ENCODE data around the gene CDK18.
A peak's percentile ranks its signal among the peaks of the same experiment; 100 is the strongest.

Gene CDK18

GRCh38 chr1:205455581-205456382, 48.7 kb upstream of the CDK18 start, which contains the start of gene BLACAT1:
BLACAT1 (minus strand) TSS chr1:205456045.
- H3K36me3 ChIP-seq (ENCODE audit: control insufficient read depth in 2 of 2, insufficient read depth in 1 of 2, low read length in 2 of 2): no peaks in the 10 kb centered on the region
- H3K4me1 ChIP-seq (ENCODE audit: control insufficient read depth, insufficient read depth, low read length): no peaks in the 10 kb centered on the region; the same call in 1 of the 2 replicates
- ChIA-PET POLR2A (no interaction called here), CTCF (interaction anchor here (0.7 to 3.7 kb wide), 5 partner anchors 20 to 68 kb away, joined by 3 to 24 read pairs (median 3); no protein-coding TSS in a partner anchor)
- H3K4me3 ChIP-seq (ENCODE audit: low read depth, low read length): peak within 1 kb of the TSS; percentile 34; the same call in 1 of the 2 replicates
- no peak for TF ChIP-seq ZNF394 (tag by site-specific recombination; IDR thresholded peaks at IDR 0.05; ENCODE audit: borderline replicate concordance)
- TF ChIP-seq ZNF324 (tag by site-specific recombination; IDR thresholded peaks at IDR 0.05): no peak
- no peak for TF ChIP-seq ZNF776 (tag by site-specific recombination; IDR thresholded peaks at IDR 0.05; ENCODE audit: borderline replicate concordance)
- no peak for TF ChIP-seq ZNF610 (tag by site-specific recombination; IDR thresholded peaks at IDR 0.05; ENCODE audit: borderline replicate concordance)
- no peak for TF ChIP-seq ZNF843 (tag by site-specific recombination; IDR thresholded peaks at IDR 0.05)
- TF ChIP-seq ZBTB49 (tag by site-specific recombination; IDR thresholded peaks at IDR 0.05; ENCODE audit: low read depth): no peak
- TF ChIP-seq PRDM6 (tag by site-specific recombination; IDR thresholded peaks at IDR 0.05): no peak
- no peak for TF ChIP-seq ZNF37A (tag by site-specific recombination; IDR thresholded peaks at IDR 0.05)
- no peak for TF ChIP-seq ZNF660 (tag by site-specific recombination; IDR thresholded peaks at IDR 0.05)
- TF ChIP-seq ZNF664 (tag by site-specific recombination; IDR thresholded peaks at IDR 0.05): no peak
- no peak within 1 kb of the TSS for H3K27ac ChIP-seq (ENCODE audit: extremely low read depth, low read depth, low read length)
- H3K9me3 ChIP-seq (ENCODE audit: control insufficient read depth, insufficient read depth, low read depth, low read length): no peaks in the 10 kb centered on the region

GRCh38 chr1:205456383-205456867, 48.0 kb upstream of the CDK18 start:
- Histone ChIP-seq H3K36me3 (ENCODE audit: control insufficient read depth in 2 of 2, insufficient read depth in 1 of 2, low read length in 2 of 2) (no peaks in the 10 kb centered on the region), H3K9me3 (ENCODE audit: control insufficient read depth, insufficient read depth, low read depth, low read length) (no peaks in the 10 kb centered on the region), H3K27ac (ENCODE audit: extremely low read depth, low read depth, low read length) (no peak overlapping the region), H3K4me3 (ENCODE audit: low read depth, low read length) (peak overlapping the region; percentile 34; the same call in 1 of the 2 replicates), H3K4me1 (ENCODE audit: control insufficient read depth, insufficient read depth, low read length) (no peaks in the 10 kb centered on the region; the same call in 1 of the 2 replicates)
- ChIA-PET POLR2A (no interaction called here), CTCF (interaction anchor here (0.7 to 3.7 kb wide), 6 partner anchors 20 to 68 kb away, joined by 3 to 24 read pairs (median 4); no protein-coding TSS in a partner anchor)
- TF ChIP-seq ZSCAN4 (tag by site-specific recombination; IDR thresholded peaks at IDR 0.05) (peak; percentile 97), ZNF354C (tag by site-specific recombination; IDR thresholded peaks at IDR 0.05; ENCODE audit: borderline replicate concordance, low read depth) (no peak), ZBTB26 (tag by site-specific recombination; optimal IDR thresholded peaks at IDR 0.05) (peak; percentile 89), ZBTB11 (tag by site-specific recombination; conservative IDR thresholded peaks at IDR 0.05; ENCODE audit: low read depth) (peak; percentile 72; the same call in 1 of the 2 replicates), EGR2 (tag by site-specific recombination; IDR thresholded peaks at IDR 0.05; ENCODE audit: low read depth) (0 out of 2 replicates have a peak, but pooled peaks have one; percentile 20), GLIS1 (tag by site-specific recombination; IDR thresholded peaks at IDR 0.05) (peak; percentile 40; the same call in 1 of the 2 replicates), ZNF692 (tag by site-specific recombination; IDR thresholded peaks at IDR 0.05) (no peak), GLIS2 (tag by site-specific recombination; IDR thresholded peaks at IDR 0.05) (peak; percentile 70), PBX3 (CRISPR knock-in tag; IDR thresholded peaks at IDR 0.05) (no peak)

Measured in HEK293 (cell line).